ENCODE data around the gene NCOA7.

The NCOA7 gene

DNA sequence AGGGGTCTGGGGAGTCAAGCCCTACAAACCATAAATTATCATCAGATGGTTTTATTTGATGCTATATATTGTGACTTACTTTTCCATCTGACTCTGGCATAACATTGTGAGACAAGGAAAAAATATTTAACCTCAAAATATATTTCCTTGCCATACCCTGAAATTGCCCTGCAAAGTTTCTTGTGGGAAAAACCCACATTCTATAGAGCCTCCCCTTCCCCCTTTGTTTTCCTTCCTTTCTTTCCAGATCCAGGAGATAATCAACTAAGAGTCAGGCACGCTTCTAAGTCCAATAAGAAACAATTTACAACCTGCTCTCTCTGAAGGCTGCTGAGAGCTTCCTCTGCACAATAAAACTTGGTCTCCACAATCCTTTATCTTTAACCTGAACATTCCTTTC is 148.3 kb downstream of the NCOA7 start:
- no peak overlapping the region for H3K4me3 Mint-ChIP-seq
- H3K9me3 Mint-ChIP-seq: no peaks in the 10 kb centered on the region
- H3K36me3 Mint-ChIP-seq (ENCODE audit: insufficient read depth): no peaks in the 10 kb centered on the region
- peaks cover 28% of the 10 kb centered on the region for H3K27me3 Mint-ChIP-seq
- H3K27ac Mint-ChIP-seq (ENCODE audit: low read depth): no peak overlapping the region
- ATAC-seq (replicated peaks; ENCODE audit: extremely low read depth, poor library complexity, severe bottlenecking) (no peak), DNase-seq (ENCODE audit: low spot score in 2 of 2) (no peak)
- no peaks in the 10 kb centered on the region for H3K4me1 Mint-ChIP-seq

DNA sequence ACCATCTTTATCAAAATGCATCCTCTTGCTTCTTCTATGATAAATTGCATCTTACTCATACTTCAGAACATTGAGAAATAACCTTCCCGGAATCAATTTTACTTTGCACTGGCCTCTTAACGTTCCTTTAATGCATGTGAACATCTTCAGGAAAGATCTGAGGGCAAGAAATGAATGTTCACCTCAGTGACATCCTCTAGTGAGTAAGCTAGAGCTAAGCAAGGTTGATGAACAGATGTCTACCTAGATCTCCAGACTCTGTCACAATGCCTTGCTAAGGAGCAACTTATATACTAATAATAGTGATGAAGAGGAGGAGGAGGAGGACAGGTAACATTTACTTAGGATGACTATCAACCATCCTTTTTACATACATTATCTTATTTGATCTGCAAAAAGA is 149.0 kb downstream of the NCOA7 start:
- Mint-ChIP-seq H3K36me3 (ENCODE audit: insufficient read depth) (no peaks in the 10 kb centered on the region), H3K4me3 (no peak overlapping the region), H3K27me3 (peaks cover 28% of the 10 kb centered on the region), H3K27ac (ENCODE audit: low read depth) (no peak overlapping the region), H3K4me1 (no peaks in the 10 kb centered on the region), H3K9me3 (no peaks in the 10 kb centered on the region)
- ATAC-seq (replicated peaks; ENCODE audit: extremely low read depth, poor library complexity, severe bottlenecking) (no peak), DNase-seq (ENCODE audit: low spot score in 2 of 2) (no peak)

DNA sequence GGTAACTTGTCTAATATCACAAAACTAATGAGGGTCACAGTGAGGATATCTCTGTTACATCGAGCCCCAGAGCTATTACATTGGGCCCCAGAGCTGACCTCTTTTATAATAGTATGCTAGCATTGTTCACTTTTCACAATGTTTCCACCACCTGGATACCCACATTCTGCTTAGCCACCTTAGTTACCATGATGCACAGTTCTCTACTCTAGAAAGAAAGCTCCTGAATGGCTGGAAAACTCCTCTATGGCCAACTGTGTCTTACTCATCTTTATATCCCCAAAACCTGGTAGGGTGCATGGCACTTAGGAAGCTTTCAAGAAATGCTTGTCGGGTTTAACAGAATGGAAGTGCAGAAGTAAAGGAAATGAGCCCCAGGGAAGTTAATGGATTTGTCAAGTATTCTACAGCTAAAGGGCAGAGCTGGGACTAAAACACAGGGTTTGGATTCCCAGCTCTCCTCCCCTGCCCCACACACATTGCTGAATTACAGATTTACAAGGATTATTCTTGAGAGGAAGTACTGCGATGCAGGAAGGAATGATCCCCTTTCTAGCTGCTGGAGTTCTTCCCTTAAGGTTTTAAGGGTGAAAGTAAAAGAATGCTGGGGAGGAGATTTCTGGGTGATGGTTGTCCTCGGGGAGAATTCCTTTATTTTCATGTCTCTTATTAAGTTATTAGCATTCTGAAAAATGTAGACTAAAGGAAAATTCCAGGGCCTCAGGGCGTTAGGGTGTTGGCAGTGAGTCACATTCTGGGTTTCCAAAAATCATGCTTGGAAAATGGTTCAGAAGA is 149.7 kb downstream of the NCOA7 start:
- no peaks in the 10 kb centered on the region for H3K36me3 Mint-ChIP-seq (ENCODE audit: insufficient read depth)
- H3K27ac Mint-ChIP-seq (ENCODE audit: low read depth): no peak overlapping the region
- no peaks in the 10 kb centered on the region for H3K9me3 Mint-ChIP-seq
- H3K4me1 Mint-ChIP-seq: no peaks in the 10 kb centered on the region
- peaks cover 28% of the 10 kb centered on the region for H3K27me3 Mint-ChIP-seq
- ATAC-seq (replicated peaks; ENCODE audit: extremely low read depth, poor library complexity, severe bottlenecking) (no peak), DNase-seq (ENCODE audit: low spot score in 2 of 2) (no peak)
- H3K4me3 Mint-ChIP-seq: no peak overlapping the region

DNA sequence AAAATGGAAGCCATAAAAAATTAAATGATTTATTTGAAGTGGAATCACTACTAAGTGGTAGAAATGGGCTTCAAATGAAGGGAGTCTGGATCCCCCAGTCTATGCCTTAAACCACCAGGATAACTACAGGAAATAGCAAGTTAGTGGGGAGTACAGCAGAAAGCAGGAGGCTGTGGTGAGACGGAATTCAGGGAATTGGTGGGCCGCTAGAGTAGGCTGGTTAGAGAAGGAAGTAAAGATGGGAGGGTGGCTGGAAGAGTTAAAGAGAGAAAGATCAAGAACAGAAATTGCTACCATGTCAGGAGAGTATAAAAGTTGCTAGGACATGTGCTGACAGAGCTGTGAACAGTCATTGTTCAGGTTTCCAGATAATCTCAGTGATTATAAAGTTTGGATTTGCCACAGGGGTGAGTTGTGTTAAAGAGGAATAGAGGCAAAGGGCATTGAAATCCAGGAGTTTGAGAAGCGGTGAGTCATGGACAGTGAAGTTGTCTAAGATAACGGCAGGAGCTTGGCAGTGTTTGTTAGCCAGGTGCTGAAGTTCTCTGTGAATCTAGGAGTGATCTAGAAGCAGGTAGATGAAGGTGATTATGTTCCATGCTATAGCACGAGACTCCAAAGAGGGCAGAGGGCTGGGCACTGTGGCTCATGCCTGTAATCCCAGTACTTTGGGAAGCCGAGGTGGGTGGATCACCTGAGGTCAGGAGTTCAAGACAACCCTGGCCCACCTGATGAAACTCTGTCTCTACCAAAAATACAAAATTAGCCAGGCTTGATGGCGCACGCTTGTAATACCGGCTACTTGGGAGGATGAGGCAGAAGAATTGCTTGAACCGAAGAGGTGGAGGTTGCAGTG is 152.1 kb downstream of the NCOA7 start:
- H3K27ac Mint-ChIP-seq (ENCODE audit: low read depth): no peak overlapping the region
- no peak for ATAC-seq (replicated peaks; ENCODE audit: extremely low read depth, poor library complexity, severe bottlenecking)

DNA sequence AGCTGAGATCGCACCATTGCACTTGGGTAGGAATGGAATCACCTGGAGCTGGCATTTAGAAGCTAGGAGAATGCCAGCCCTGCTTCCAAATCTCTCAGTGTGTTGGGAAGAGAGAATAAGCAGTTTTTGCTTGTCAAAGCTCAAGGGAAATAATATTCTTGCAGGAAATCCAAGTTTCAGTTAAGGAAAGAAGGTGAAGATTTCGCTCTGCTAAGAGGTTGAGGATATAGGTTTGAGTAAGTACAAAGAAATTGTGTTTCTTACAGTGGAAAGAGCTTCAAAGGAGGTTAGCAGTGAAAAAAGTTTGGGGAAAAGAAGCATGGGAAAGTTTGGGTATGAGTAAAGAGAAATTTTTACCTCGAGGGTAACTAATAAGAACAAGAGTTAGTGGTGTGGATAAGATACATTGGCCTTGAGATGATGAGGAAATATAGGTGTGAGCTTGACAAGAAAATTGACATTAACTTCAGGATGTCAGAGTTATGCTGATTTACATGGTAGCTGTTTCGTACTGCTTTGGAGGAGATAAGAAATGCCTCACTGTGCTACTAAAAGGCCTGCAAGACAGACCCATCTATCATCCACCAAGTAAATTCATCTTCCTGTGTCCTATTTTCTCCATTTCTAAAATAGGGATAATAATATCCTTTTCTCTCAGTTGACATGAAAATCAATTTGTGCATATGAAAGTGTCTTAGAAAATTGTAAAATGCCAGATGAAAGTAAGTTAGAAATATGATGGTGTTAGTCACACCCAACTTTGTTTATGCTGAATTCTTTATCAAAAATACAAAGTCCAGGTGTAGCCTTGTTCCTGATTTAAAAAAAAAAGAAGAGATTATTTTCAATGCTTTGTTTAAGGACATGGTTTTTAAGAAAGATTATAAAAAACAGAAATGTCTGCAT is 153.0 kb downstream of the NCOA7 start:
- ATAC-seq (replicated peaks; ENCODE audit: extremely low read depth, poor library complexity, severe bottlenecking) (no peak), DNase-seq (ENCODE audit: low spot score in 2 of 2) (no peak)
- Mint-ChIP-seq H3K9me3 (no peaks in the 10 kb centered on the region), H3K4me1 (no peaks in the 10 kb centered on the region), H3K36me3 (ENCODE audit: insufficient read depth) (no peaks in the 10 kb centered on the region), H3K27me3 (peaks cover 28% of the 10 kb centered on the region), H3K4me3 (no peak overlapping the region), H3K27ac (ENCODE audit: low read depth) (no peak overlapping the region)

More for the DNA sequence above, 152.1 kb downstream of the NCOA7 start:
- no peak for DNase-seq (ENCODE audit: low spot score in 2 of 2)
- Mint-ChIP-seq H3K4me1 (no peaks in the 10 kb centered on the region), H3K4me3 (no peak overlapping the region), H3K9me3 (no peaks in the 10 kb centered on the region), H3K27me3 (peaks cover 28% of the 10 kb centered on the region), H3K36me3 (ENCODE audit: insufficient read depth) (no peaks in the 10 kb centered on the region)

DNA sequence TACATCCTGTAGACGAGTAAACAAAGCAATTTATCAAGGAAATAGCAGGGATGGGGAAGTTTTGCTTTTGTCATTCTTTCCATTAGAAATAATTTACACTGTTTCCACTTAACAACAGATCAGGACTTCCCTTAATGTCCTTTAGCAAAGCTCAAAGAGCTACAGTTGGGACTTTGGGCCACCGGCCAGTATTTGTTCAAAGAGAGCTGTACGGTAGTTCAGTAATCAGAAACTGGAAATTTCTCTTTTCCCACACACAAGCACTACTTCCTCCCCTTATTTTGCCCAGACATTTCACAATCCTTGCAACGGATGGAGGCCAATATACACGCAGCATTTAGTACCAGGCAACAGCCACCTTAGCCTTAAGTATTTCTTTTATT is 153.7 kb downstream of the NCOA7 start:
- H3K36me3 Mint-ChIP-seq (ENCODE audit: insufficient read depth): no peaks in the 10 kb centered on the region
- no peaks in the 10 kb centered on the region for H3K4me1 Mint-ChIP-seq
- DNase-seq (ENCODE audit: low spot score in 2 of 2): no peak
- H3K9me3 Mint-ChIP-seq: no peaks in the 10 kb centered on the region
- H3K4me3 Mint-ChIP-seq: no peak overlapping the region
- no peak for ATAC-seq (replicated peaks; ENCODE audit: extremely low read depth, poor library complexity, severe bottlenecking)
- H3K27me3 Mint-ChIP-seq: peaks cover 23% of the 10 kb centered on the region
- H3K27ac Mint-ChIP-seq (ENCODE audit: low read depth): no peak overlapping the region

DNA sequence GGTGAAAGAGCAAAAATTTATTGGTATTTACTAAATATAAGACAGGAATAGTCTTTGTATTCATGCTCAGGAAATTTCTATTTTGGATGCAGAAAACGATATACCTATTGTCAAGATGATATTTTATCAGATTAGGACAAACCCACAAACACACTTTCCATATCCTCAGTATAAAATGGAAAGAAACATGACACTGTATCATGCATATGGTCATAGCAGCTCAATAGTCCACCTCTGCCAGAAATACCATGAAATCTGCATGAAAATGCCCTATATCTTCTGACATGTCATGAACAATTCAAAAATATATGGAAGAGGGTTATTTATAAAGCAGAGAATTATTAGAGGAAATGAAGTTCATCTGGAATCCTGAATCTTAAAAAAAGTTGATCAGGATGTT is 154.1 kb downstream of the NCOA7 start:
- no peaks in the 10 kb centered on the region for H3K36me3 Mint-ChIP-seq (ENCODE audit: insufficient read depth)
- no peaks in the 10 kb centered on the region for H3K9me3 Mint-ChIP-seq
- no peak overlapping the region for H3K27ac Mint-ChIP-seq (ENCODE audit: low read depth)
- DNase-seq (ENCODE audit: low spot score in 2 of 2) (no peak), ATAC-seq (replicated peaks; ENCODE audit: extremely low read depth, poor library complexity, severe bottlenecking) (no peak)
- no peak overlapping the region for H3K4me3 Mint-ChIP-seq
- H3K27me3 Mint-ChIP-seq: peaks cover 19% of the 10 kb centered on the region
- no peaks in the 10 kb centered on the region for H3K4me1 Mint-ChIP-seq

DNA sequence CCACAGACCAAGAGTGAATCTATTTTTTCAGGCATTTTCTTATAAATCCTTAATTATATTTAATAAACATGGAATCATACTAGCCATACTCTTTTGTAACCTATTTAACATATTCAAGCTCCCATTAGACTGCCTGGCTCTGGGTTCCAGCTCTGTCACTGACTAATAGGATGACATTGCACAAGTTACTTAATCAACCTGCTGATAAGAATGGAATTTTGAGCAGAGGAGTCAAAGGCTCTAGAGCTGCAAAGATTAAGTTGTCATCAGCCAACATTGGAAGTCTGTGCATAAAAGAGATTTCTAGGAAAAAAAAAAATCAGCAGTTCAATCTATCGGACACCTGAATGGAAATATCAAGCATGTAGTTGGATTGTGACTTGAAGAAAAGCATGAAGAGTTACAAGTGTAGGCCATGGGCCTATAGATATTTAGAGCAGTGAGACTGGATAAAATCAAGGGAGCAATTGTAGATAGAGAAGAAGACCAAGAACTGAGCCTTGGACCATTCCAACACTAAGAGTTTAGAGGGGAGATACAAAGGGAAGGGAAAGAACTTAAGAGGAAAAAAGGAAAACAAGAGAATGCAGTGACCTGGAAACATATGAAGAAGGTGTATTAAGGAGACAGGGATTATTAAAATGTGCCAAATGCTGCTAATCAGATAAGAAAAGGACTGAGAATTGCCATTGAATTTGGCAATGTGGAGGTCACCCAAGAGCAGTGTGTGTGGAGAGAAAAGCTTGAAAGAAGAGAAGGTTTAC is 154.8 kb downstream of the NCOA7 start:
- no peaks in the 10 kb centered on the region for H3K36me3 Mint-ChIP-seq (ENCODE audit: insufficient read depth)
- DNase-seq (ENCODE audit: low spot score in 2 of 2): no peak
- no peak overlapping the region for H3K4me3 Mint-ChIP-seq
- H3K27ac Mint-ChIP-seq (ENCODE audit: low read depth): no peak overlapping the region
- no peaks in the 10 kb centered on the region for H3K4me1 Mint-ChIP-seq
- H3K27me3 Mint-ChIP-seq: peaks cover 12% of the 10 kb centered on the region
- ATAC-seq (replicated peaks; ENCODE audit: extremely low read depth, poor library complexity, severe bottlenecking): no peak
- H3K9me3 Mint-ChIP-seq: no peaks in the 10 kb centered on the region

DNA sequence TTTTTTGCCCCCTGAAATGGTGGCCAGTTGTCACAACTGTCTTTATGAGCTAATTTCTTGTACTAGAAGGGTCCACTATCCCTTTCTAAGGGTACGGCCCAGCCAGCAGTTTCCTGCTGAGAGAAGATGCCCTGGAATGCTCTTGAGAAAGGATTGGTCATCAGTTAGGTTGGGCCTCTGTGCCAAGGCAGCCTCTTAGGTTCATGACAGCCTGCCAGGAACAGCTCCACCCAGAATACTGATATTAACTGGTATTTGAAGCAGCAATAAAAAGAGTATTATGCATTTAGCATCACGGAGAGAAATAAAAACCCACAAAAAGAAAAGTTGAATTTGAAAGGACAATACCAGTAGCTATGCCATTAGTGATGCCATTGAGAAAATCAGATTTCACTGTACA is 156.9 kb downstream of the NCOA7 start:
- H3K27ac Mint-ChIP-seq (ENCODE audit: low read depth): no peak overlapping the region
- no peaks in the 10 kb centered on the region for H3K9me3 Mint-ChIP-seq
- DNase-seq (ENCODE audit: low spot score in 2 of 2) (no peak), ATAC-seq (replicated peaks; ENCODE audit: extremely low read depth, poor library complexity, severe bottlenecking) (no peak)
- no peaks in the 10 kb centered on the region for H3K36me3 Mint-ChIP-seq (ENCODE audit: insufficient read depth)
- no peak overlapping the region for H3K4me3 Mint-ChIP-seq
- peaks cover 10% of the 10 kb centered on the region for H3K27me3 Mint-ChIP-seq
- H3K4me1 Mint-ChIP-seq: no peaks in the 10 kb centered on the region

DNA sequence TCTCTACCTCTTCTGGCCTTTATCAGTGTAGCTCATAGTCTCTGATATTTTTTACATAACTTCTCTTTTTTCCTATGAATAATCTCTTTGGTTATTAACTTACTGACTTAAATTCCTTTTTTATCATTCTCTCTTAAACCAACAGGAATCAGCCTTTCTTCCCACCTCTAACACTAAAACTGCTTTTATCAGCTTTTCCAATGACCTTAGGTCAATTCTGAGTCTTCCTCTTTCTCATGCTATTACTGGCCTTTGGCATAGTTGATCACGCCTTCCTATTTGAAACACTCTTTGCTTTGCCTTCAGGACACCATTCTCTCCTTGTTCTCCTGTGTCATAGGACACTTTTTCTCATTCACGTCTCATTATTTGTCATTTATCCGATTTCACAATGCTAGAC is 157.7 kb downstream of the NCOA7 start:
- Mint-ChIP-seq H3K4me1 (no peaks in the 10 kb centered on the region), H3K27ac (ENCODE audit: low read depth) (no peak overlapping the region), H3K4me3 (no peak overlapping the region), H3K9me3 (no peaks in the 10 kb centered on the region), H3K36me3 (ENCODE audit: insufficient read depth) (no peaks in the 10 kb centered on the region), H3K27me3 (peaks cover 12% of the 10 kb centered on the region)
- ATAC-seq (replicated peaks; ENCODE audit: extremely low read depth, poor library complexity, severe bottlenecking) (no peak), DNase-seq (ENCODE audit: low spot score in 2 of 2) (no peak)

DNA sequence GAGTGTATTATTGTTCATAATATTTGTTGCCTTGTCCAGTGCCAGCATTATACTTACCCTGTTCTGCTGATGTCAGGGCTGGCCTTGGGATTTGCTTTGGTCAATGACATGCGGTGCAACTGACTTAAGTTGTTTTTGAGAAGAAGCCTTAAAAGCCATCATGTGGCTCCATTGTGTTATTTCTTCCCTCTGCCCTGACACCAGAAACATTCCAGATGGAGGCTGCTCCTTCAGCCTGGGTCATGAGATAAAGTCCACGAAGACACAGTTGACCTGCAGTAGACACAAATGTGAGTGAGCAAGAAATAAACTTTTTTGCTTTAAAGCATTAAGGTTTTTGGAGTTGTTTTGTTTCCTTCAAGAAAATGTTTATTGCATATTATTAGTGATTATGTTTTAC is 158.3 kb downstream of the NCOA7 start:
- H3K4me3 Mint-ChIP-seq: no peak overlapping the region
- DNase-seq (ENCODE audit: low spot score in 2 of 2) (no peak), ATAC-seq (replicated peaks; ENCODE audit: extremely low read depth, poor library complexity, severe bottlenecking) (no peak)
- no peaks in the 10 kb centered on the region for H3K4me1 Mint-ChIP-seq
- peaks cover 12% of the 10 kb centered on the region for H3K27me3 Mint-ChIP-seq
- H3K27ac Mint-ChIP-seq (ENCODE audit: low read depth): no peak overlapping the region
- no peaks in the 10 kb centered on the region for H3K36me3 Mint-ChIP-seq (ENCODE audit: insufficient read depth)
- H3K9me3 Mint-ChIP-seq: no peaks in the 10 kb centered on the region

DNA sequence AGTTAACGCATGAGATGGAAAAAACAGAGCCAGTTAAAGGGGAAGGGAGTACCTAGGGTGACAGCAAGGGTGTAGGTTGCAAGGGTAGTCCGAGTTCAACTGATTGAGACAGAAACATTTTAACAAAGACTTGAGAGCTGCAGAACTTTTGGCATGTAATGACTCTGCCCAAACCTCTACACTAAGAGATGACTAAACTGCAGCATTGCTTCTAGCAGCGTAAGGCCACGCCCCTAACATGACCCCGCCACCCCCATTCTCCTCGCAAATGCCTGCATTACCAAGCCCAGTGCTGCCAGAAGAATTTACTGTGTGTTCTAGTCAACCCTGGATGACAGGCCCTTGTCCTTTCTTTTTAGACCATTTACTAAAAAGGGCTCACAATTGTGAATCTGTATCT is 159.5 kb downstream of the NCOA7 start:
- H3K27ac Mint-ChIP-seq (ENCODE audit: low read depth): no peak overlapping the region
- H3K27me3 Mint-ChIP-seq: peaks cover 12% of the 10 kb centered on the region
- DNase-seq (ENCODE audit: low spot score in 2 of 2) (no peak), ATAC-seq (replicated peaks; ENCODE audit: extremely low read depth, poor library complexity, severe bottlenecking) (no peak)
- no peak overlapping the region for H3K4me3 Mint-ChIP-seq
- no peaks in the 10 kb centered on the region for H3K4me1 Mint-ChIP-seq
- no peaks in the 10 kb centered on the region for H3K9me3 Mint-ChIP-seq
- no peaks in the 10 kb centered on the region for H3K36me3 Mint-ChIP-seq (ENCODE audit: insufficient read depth)
